Breast epithelium (tissue), 3 donors: Measurements from ENCODE around the gene CDCA3.

Experiments used
- CTCF ChIP-seq, 3 donors: fragments of 450-650 bp; IDR thresholded peaks; one replicate each; pipeline ENCODE4 v1.5.1; 2016 to 2017; ENCODE audit warnings: antibody characterized with exemption in 3 of 3, mild to moderate bottlenecking in 3 of 3, moderate library complexity in 3 of 3
- POLR2A ChIP-seq: fragments of 450-650 bp; IDR thresholded peaks from one replicate; pipeline ENCODE4 v1.6.1; 2016; ENCODE audit warnings: antibody characterized with exemption, mild to moderate bottlenecking, moderate library complexity
- POLR2AphosphoS5 ChIP-seq, 3 donors: sonication (generic); formaldehyde crosslinking; IDR thresholded peaks; one replicate each; pipeline ENCODE4 v1.6.1; 2017; ENCODE audit warnings: antibody characterized with exemption in 3 of 3

- TF ChIP-seq CTCF (IDR thresholded peaks at IDR 0.05) (no peak), POLR2A (no peak), POLR2AphosphoS5 (IDR thresholded peaks at IDR 0.05) (no peak)
These were observed 26.9 kb downstream of the CDCA3 start for GRCh38 chr12:6824085-6824775.
